Mesodermal cell (in vitro differentiated cells): ENCODE measurements around the gene NBDY.
"Not testable (repeated sequence)": the region's sequence is repeated elsewhere in the genome, so short reads cannot be mapped to it uniquely, and the experiment has no call there.

ENCODE experiments used
- H3K27ac ChIP-seq: 2 replicates; pipeline ENCODE4 v1.7.0; 2013; ENCODE audit warnings: mild to moderate bottlenecking, low read depth, low read length, moderate library complexity; ENCODE audit not compliant: severe bottlenecking
- H3K36me3 ChIP-seq: 2 replicates; pipeline ENCODE4 v1.7.1; 2013; ENCODE audit warnings: mild to moderate bottlenecking, low read length, moderate library complexity; ENCODE audit not compliant: control insufficient read depth, insufficient read depth
- H3K4me1 ChIP-seq: one replicate; pipeline ENCODE4 v1.7.1; 2013; ENCODE audit warnings: mild to moderate bottlenecking, low read length; ENCODE audit not compliant: insufficient read depth, control insufficient read depth, poor library complexity, severe bottlenecking
- H3K4me3 ChIP-seq: 2 replicates; pipeline ENCODE4 v1.7.0; 2013; ENCODE audit warnings: low read length, control low read depth, mild to moderate bottlenecking; ENCODE audit not compliant: insufficient read depth, poor library complexity, severe bottlenecking; ENCODE audit errors: extremely low read depth
- H3K9me3 ChIP-seq: 2 replicates; pipeline ENCODE4 v1.7.1; 2013; ENCODE audit warnings: mild to moderate bottlenecking, low read length, moderate library complexity; ENCODE audit not compliant: control insufficient read depth
- whole genome bisulfite sequencing, 2 experiments: methylation state at CpG; one replicate each; pipeline ENCODE4 v1.1.5; 2013; ENCODE audit warnings: missing lambda C conversion rate in 2 of 2; ENCODE audit not compliant: insufficient coverage in 2 of 2; 5-methylcytosine and 5-hydroxymethylcytosine counted together

The NBDY gene

DNA sequence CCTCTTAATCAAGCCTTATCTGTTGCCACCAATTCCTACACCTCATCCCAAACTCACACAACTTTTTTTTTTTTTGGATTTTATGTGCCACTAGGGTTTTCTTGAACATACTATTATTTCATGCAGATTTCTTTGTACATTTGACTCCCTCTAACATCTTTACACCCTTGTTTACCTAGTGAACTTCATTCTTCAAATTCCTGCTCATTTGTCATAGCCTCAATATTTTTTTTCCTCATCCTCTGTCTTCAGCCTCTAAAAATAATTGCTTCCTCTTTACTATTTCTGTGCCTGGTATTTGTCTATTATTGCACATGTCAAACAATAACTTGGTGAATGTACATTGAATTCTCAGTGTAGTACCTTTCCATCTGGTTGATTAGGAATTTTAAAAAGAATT is 22.0 kb downstream of the NBDY start:
- Histone ChIP-seq H3K9me3 (no peaks in the 10 kb centered on the region), H3K4me1 (peaks cover 6% of the 10 kb centered on the region), H3K4me3 (no peak overlapping the region), H3K27ac (no peak overlapping the region), H3K36me3 (peaks cover 6% of the 10 kb centered on the region)

DNA sequence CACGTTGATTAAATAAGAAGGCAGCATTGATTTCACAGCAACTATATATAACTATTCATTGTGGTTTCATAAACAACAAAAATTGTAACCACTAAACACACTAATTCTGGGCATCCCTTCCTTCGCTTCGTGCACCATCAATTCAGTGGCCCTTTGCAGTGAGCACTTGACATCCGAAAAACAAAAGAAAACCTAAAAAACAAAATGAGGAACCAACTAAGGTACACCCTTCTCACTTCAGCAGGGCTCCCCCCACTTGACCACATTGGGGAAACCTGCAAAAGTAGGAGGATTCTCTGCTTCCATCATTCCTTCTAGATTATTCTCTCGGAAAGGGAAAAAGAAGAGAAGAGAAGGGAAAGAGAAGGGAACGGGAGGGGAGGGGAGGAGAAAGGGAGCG is 28.3 kb downstream of the NBDY start:
- no peak overlapping the region for H3K4me3 ChIP-seq
- 100% methylated on average over 1 of the region's 7 CpGs; no CpG with 5 or more reads in 1 of the 2 experiments for WGBS, 2 experiments
- H3K36me3 ChIP-seq, result peaks cover 6% of the 10 kb centered on the region
- H3K9me3 ChIP-seq, result no peaks in the 10 kb centered on the region
- H3K4me1 ChIP-seq, result no peaks in the 10 kb centered on the region
- no peak overlapping the region for H3K27ac ChIP-seq

DNA sequence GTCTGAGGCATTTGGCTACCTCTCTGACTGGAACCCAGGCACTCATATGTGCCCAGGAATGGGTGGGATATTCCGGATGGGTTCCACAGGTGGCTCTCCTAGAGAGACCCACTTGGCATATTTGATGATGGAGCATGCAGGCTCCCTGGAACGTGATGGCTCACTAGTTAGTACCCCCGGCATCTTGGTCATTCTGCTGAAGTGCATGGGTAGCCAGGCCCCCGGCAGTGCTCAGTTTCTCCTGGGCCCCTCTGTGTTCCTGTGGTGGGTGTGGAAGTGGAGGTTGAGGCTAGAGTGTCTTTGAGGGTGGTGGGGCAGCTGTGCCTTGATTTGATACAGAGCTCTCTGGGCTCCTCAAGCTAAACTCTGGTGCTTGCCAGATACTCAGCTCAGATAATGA is 29.4 kb downstream of the NBDY start:
- 83 to 100% methylated on average over 1 to 2 of the region's 4 CpGs for WGBS, 2 experiments
- no peaks in the 10 kb centered on the region for H3K4me1 ChIP-seq
- H3K9me3 ChIP-seq, result no peaks in the 10 kb centered on the region

DNA sequence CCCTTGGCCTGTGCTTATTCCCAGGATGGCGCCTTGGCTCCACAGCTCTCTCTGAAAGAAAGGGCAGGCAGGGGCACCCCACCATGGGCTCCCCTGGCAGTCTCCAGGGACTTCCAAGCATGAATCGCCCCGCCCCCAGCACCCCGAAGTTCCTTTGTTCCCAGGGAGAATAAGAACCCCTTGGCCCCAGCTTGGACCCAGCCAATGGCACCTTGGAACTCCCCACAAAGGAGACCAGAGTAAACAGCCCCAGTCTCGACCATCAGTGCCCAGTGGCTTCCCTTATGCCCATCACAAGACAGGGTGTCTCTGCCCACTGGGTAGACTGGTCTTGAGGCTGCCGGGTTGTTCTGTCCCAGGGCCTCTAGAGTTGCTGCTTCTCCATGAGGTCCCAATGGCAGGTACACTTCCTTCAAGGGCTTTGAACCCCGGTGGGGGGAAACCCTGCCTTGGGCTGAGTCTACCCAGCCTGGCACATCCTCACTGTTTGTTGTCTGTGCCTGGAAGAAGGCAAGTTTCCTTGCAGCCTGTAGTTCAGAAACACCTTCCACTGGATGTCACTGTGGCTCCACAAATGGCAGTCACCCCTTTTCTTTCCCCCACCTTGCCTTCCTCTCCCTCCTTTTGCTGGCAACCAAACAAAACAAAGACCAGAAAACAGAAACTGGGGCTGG is 30.8 kb downstream of the NBDY start:
- no peaks in the 10 kb centered on the region for H3K36me3 ChIP-seq
- peaks cover 2% of the 10 kb centered on the region for H3K4me1 ChIP-seq
- WGBS, 2 experiments, result 100% methylated on average over 3 to 6 of the region's 7 CpGs
- H3K9me3 ChIP-seq, result no peaks in the 10 kb centered on the region
- no peak overlapping the region for H3K4me3 ChIP-seq
- H3K27ac ChIP-seq, result no peak overlapping the region

More for the DNA sequence above, 29.4 kb downstream of the NBDY start:
- Histone ChIP-seq H3K4me3 (no peak overlapping the region), H3K27ac (no peak overlapping the region), H3K36me3 (peaks cover under 1% of the 10 kb centered on the region)

DNA sequence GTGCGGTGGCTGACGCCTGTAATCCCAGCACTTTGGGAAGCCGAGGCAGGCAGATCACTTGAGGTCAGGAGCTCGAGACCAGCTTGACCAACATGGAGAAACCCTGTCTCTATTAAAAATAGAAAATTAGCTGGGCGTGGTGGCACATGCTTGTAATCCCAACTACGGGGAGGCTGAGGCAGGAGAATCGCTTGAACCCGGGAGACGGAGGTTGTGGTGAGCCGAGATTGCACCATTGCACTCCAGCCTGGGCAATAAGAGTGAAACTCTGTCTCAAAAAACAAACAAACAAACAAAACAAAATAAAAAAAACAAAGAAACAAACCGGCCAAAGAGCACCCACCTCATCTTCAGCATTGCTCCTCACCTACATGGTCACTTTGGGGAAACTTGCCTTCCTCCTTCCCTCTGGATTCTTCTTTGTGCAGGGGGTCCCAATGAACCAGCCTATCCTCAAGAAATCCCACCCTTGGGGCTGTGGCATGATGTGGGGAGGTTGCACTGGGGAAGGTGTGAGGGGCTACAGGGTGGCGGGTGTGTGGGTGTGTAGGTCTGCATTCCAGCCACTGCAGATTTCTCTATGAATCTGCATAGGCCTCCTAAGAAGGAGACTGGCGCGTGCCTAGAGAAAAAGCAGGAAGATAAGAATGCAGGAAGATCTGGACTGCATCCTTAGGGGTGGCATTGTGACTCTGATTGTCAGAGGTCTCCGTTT is 31.5 kb downstream of the NBDY start:
- not testable (repeated sequence) for H3K27ac ChIP-seq, H3K36me3 ChIP-seq, H3K4me1 ChIP-seq, H3K9me3 ChIP-seq, H3K4me3 ChIP-seq
- 80 to 95% methylated on average over 1 to 4 of the region's 15 CpGs for WGBS, 2 experiments

DNA sequence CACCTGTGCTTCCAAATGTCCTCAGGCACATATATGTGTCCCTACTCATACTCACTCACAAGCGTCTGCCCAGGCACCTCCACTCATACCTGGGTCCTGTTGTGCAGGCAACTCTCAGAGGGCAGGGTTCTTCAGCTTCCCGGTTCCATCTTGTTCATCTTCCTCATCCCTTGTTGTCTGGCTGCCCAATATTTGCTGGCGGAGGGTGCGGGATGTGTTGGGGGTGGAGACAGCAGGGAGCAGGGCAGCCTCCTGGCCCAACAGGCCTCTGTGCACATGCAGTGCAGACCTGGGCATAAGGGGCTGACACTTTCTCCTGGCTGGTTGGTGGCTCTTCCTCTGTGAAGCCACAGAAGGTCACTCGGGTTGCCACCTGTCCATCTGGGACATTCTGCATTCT is 32.1 kb downstream of the NBDY start:
- Histone ChIP-seq H3K27ac (no peak overlapping the region), H3K4me3 (no peak overlapping the region), H3K9me3 (no peaks in the 10 kb centered on the region), H3K36me3 (no peaks in the 10 kb centered on the region), H3K4me1 (peaks cover 15% of the 10 kb centered on the region)
- WGBS, 2 experiments, result 90% methylated on average over 2 of the region's 5 CpGs; no CpG with 5 or more reads in 1 of the 2 experiments

DNA sequence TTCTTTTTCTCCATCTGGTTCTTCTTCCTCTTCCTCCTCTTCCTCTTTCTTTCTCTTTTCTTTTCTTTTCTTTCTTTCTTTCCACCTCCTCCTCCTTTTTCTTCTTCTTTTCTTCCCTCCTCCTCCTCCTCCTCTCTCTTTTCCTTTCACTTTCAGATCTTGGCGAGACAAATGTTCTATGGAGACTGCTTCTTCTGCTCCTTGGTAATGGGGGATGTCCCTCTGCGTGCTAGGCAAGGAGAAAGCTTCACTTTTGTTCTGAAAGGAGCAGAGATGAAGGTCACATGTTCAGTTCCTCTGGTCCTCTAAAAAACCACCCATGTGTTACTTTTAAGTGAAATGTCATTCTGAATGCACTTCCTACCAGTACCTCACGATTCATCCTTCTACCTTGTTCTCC is 33.2 kb downstream of the NBDY start:
- Histone ChIP-seq H3K27ac (no peak overlapping the region), H3K36me3 (no peaks in the 10 kb centered on the region), H3K4me1 (peaks cover 17% of the 10 kb centered on the region), H3K4me3 (no peak overlapping the region), H3K9me3 (no peaks in the 10 kb centered on the region)
- 100% methylated on average over 1 of the region's 3 CpGs; no CpG with 5 or more reads in 1 of the 2 experiments for WGBS, 2 experiments

DNA sequence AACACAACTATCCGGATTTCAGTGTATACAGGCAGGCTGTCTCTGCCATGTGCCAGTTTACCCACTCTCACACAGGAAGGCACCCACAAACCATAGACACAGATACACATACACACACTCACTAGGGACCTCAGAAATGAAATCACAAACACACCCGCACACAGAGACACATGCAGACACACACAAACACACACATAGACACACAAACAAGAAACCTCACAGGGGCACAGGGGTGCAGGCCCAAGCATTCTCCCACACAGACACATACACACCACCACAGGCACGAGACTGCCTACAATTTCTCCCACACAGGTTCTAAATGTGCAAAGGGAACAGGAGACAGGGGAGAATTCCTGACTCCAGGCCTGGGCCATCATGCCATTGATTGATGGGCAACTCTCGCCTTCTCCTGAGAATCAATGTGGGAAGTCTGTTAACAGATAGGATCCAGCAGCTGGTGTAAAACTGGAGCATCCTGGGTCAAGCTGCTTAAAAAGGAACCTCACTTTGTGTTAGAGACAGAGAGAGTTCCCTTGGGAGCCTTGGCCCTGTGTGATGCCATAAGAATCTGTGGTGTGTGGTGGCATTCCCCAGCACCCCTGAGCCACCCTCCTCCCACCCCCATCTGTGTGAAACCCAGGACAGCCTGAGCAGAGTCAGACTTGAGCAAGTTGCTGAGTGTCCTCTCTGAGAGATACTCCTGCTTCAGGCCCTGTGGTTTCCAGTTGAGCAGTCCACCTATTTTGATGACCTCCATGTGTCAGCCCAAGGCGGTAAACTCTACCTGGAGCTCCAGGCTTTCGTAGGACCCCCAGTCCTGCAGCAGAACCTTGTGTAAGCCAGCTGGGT is 33.9 kb downstream of the NBDY start:
- 82 to 92% methylated on average over 3 of the region's 6 CpGs for WGBS, 2 experiments
- Histone ChIP-seq H3K4me3 (no peak overlapping the region), H3K36me3 (no peaks in the 10 kb centered on the region), H3K4me1 (peaks cover 18% of the 10 kb centered on the region), H3K9me3 (no peaks in the 10 kb centered on the region), H3K27ac (no peak overlapping the region)

DNA sequence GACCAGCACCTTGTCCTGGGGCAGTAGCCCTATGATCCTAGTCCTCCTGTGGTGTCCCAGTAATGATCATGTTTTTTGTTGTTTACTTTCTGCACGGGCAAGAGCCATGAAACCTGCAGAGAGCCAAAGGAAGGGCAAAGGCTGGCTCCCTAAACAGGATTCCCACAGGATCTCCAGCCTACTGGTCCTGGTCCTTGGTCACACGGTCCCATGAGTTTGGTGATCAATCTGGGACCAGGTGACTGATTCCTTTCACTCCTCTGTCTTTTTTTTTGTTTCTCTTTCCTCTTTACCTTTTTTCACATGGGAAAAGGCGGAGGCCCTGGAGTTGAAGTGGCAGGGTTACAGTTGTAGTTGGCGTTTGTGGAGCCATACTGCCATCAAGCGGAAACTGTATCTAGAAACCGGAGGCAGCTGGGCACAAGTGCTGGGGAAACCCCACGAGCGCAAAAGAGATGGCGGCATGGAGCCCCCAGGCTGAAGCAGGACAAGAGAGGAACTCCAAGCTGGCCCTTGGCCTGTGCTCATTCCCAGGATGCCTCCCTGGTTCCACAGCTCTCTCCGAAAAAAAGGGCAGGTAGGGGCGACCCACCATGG is 34.6 kb downstream of the NBDY start:
- 78 to 95% methylated on average over 5 to 6 of the region's 11 CpGs for WGBS, 2 experiments
- Histone ChIP-seq H3K36me3 (no peaks in the 10 kb centered on the region), H3K27ac (no peak overlapping the region), H3K9me3 (no peaks in the 10 kb centered on the region), H3K4me1 (peaks cover 18% of the 10 kb centered on the region), H3K4me3 (no peak overlapping the region)

DNA sequence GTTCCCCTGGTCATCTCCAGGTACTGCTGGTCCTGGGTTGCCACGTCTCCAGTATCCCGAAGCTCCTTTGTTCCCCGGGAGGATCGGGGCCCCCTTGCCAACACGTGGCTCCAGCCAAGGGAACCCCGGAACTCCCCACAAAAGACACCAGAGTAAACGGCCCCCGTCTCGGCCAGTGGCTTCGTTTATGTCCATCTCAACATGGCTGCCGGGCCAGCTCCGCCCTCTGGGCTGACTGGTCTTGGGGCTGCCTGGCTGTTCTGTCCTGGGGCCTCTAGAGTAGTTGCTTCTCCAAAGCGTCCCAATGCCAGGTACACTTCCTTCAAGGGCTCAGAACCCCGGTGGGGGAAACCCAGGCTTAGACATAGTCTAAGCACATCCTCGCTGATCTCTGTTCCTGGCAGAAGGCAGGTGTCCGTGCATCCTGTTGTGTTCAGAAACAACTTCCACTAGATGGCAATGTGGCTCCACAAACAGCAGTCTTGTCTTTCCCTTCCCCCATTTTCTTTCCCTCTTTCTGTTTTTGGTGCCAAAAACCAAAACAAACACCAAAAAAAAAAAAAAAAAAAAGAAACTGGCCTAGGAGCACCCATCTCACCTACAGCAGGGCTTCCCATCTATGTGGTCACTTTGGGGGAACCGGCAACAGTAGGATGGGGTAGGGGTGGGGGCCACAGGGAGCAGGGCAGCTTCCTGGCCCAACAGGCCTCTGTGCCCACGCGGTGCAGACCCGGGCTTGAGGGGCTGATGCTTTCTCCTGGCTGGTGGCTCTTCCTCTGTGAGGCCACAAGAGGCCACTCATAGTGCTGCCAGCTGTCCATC is 35.3 kb downstream of the NBDY start:
- H3K27ac ChIP-seq, result no peak overlapping the region

More for the DNA sequence above, 35.3 kb downstream of the NBDY start:
- no peaks in the 10 kb centered on the region for H3K36me3 ChIP-seq
- no peaks in the 10 kb centered on the region for H3K9me3 ChIP-seq
- WGBS, 2 experiments, result 64 to 71% methylated on average over 9 of the region's 20 CpGs
- peaks cover 18% of the 10 kb centered on the region for H3K4me1 ChIP-seq
- H3K4me3 ChIP-seq, result no peak overlapping the region
